ENCODE results near the gene SPO11.
A peak's percentile ranks its signal among the peaks of the same experiment; 100 is the strongest.

The SPO11 gene

DNA sequence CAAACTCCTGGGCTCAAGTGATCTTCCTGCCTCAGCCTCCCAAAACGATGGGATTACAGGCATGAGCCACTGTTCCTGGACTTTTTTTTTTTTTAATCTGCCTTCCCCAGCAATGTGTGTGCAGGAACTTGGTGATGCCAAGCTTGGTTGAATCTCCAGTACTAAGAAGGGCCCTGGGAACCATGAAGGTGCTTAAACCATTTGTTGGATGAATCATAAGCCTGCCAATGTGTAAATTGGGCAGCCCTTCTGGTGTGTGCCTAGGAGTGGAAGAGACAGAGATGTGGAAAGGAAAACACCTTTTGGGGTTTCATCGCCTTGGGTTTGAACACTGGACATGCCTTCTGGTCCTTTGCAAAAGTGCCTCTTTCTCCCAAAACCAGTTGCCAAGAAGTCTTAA, 7.1 kb upstream of the SPO11 start:
- no peaks in the 10 kb centered on the region for H3K27me3 ChIP-seq (ENCODE audit: control insufficient read depth in 1 of 2, insufficient read depth in 2 of 2, low read length in 2 of 2)
- H3K36me3 ChIP-seq (ENCODE audit: insufficient read depth, low read length), result no peaks in the 10 kb centered on the region
- peaks cover 5% of the 10 kb centered on the region for H3K4me1 ChIP-seq (ENCODE audit: insufficient read depth, low read length)
- peak overlapping the region in 1 of 2 donors; percentile 11 for H3K4me3 ChIP-seq (ENCODE audit: low read depth in 1 of 2, low read length in 2 of 2)
- no peak overlapping the region for H3K9ac ChIP-seq (ENCODE audit: low read length)
- H3K27ac ChIP-seq (ENCODE audit: low read depth, low read length), result no peak overlapping the region
- no peaks in the 10 kb centered on the region for H3K9me3 ChIP-seq (ENCODE audit: low read length)

DNA sequence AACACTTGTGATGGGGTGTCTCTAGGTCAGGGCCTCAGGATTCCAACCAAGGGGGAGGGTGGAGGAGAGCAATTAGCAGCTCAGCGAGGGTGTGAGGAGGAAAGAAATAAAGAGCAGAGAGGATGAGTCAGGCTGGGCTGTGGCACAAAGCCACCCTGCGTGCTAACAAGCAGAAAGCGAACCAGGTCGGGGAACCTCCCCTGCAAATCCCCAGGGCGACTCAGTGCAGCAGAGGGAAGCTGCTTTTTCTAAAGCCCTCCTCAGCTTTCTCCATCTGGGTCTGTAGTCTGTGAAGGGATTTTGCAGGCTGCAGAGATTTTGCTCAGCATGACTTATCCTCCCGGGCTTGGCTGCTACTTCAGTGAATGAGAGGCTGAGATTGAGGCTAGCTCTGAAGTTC, 6.6 kb upstream of the SPO11 start:
- no peak overlapping the region for H3K9ac ChIP-seq (ENCODE audit: low read length)
- H3K27me3 ChIP-seq (ENCODE audit: control insufficient read depth in 1 of 2, insufficient read depth in 2 of 2, low read length in 2 of 2), result no peaks in the 10 kb centered on the region
- H3K27ac ChIP-seq (ENCODE audit: low read depth, low read length), result no peak overlapping the region
- no peaks in the 10 kb centered on the region for H3K9me3 ChIP-seq (ENCODE audit: low read length)
- H3K4me1 ChIP-seq (ENCODE audit: insufficient read depth, low read length), result peaks cover 5% of the 10 kb centered on the region
- peak overlapping the region in 1 of 2 donors; percentile 4 for H3K4me3 ChIP-seq (ENCODE audit: low read depth in 1 of 2, low read length in 2 of 2)
- H3K36me3 ChIP-seq (ENCODE audit: insufficient read depth, low read length), result no peaks in the 10 kb centered on the region

- Histone ChIP-seq H3K9me3 (ENCODE audit: low read length) (no peaks in the 10 kb centered on the region), H3K27me3 (ENCODE audit: control insufficient read depth in 1 of 2, insufficient read depth in 2 of 2, low read length in 2 of 2) (no peaks in the 10 kb centered on the region), H3K9ac (ENCODE audit: low read length) (no peak overlapping the region), H3K4me3 (ENCODE audit: low read depth in 1 of 2, low read length in 2 of 2) (no peak overlapping the region), H3K4me1 (ENCODE audit: insufficient read depth, low read length) (peaks cover 5% of the 10 kb centered on the region), H3K36me3 (ENCODE audit: insufficient read depth, low read length) (no peaks in the 10 kb centered on the region), H3K27ac (ENCODE audit: low read depth, low read length) (no peak overlapping the region)
These were observed 3.8 kb upstream of the SPO11 start for GRCh38 chr20:57325632-57326356.

DNA sequence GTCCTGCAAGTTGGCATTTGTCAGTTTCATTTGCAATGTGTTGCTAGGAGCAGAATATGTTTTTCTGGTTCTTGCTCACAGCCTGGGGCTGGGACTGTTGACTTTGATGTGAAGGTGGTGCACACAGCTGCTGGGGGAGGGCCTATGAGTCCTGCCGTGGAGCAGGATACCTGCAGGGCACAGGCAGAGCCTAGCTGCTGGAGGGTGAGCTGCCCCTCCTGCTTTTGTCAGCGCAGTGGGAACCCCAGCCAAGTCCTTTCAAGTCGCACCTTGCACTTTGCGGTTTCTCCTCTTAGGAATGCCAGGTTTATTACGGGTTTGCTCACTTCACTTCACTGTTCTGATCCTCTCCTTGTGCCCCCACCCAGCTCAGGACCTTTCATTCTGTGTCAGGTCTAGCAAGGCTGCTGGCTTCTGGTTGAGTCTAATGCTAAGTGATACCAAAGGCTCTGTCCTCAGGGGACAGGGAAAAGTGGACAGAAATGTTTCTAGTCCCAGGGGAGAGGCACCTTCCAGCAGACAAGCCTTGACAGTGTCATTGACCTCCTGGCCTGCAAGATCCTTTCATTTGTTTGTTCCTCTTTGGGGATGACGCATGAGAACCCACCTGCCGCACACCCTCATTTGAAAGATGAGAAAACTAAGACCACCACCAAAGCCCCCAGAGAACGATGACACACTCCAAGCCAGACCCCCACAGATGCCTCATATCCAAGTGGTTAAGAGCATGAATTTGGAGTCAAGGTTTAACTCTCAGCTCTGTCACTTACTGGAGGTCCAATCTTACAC, 2.7 kb upstream of the SPO11 start:
- H3K27me3 ChIP-seq (ENCODE audit: control insufficient read depth in 1 of 2, insufficient read depth in 2 of 2, low read length in 2 of 2), result no peaks in the 10 kb centered on the region
- no peaks in the 10 kb centered on the region for H3K36me3 ChIP-seq (ENCODE audit: insufficient read depth, low read length)
- H3K9ac ChIP-seq (ENCODE audit: low read length), result no peak overlapping the region
- no peak overlapping the region for H3K4me3 ChIP-seq (ENCODE audit: low read depth in 1 of 2, low read length in 2 of 2)
- peaks cover 5% of the 10 kb centered on the region for H3K4me1 ChIP-seq (ENCODE audit: insufficient read depth, low read length)
- no peaks in the 10 kb centered on the region for H3K9me3 ChIP-seq (ENCODE audit: low read length)
- no peak overlapping the region for H3K27ac ChIP-seq (ENCODE audit: low read depth, low read length)

GRCh38 chr20:57327820-57328219, 1.8 kb upstream of the SPO11 start:
- H3K27me3 ChIP-seq (ENCODE audit: control insufficient read depth in 1 of 2, insufficient read depth in 2 of 2, low read length in 2 of 2), result peaks cover 0 to 4% of the 10 kb centered on the region in 2 donors
- H3K36me3 ChIP-seq (ENCODE audit: insufficient read depth, low read length), result no peaks in the 10 kb centered on the region
- H3K4me1 ChIP-seq (ENCODE audit: insufficient read depth, low read length), result peaks cover 5% of the 10 kb centered on the region
- H3K27ac ChIP-seq (ENCODE audit: low read depth, low read length), result no peak overlapping the region
- H3K4me3 ChIP-seq (ENCODE audit: low read depth in 1 of 2, low read length in 2 of 2), result no peak overlapping the region
- H3K9me3 ChIP-seq (ENCODE audit: low read length), result no peaks in the 10 kb centered on the region
- no peak overlapping the region for H3K9ac ChIP-seq (ENCODE audit: low read length)

- Histone ChIP-seq H3K27me3 (ENCODE audit: control insufficient read depth in 1 of 2, insufficient read depth in 2 of 2, low read length in 2 of 2) (peaks cover 0 to 4% of the 10 kb centered on the region in 2 donors), H3K9ac (ENCODE audit: low read length) (no peak overlapping the region), H3K4me1 (ENCODE audit: insufficient read depth, low read length) (no peaks in the 10 kb centered on the region), H3K27ac (ENCODE audit: low read depth, low read length) (no peak overlapping the region), H3K36me3 (ENCODE audit: insufficient read depth, low read length) (no peaks in the 10 kb centered on the region), H3K9me3 (ENCODE audit: low read length) (no peaks in the 10 kb centered on the region), H3K4me3 (ENCODE audit: low read depth in 1 of 2, low read length in 2 of 2) (no peak overlapping the region)
These were observed 1.4 kb downstream of the SPO11 start for GRCh38 chr20:57330998-57331397.

- no peaks in the 10 kb centered on the region for H3K4me1 ChIP-seq (ENCODE audit: insufficient read depth, low read length)
- H3K9me3 ChIP-seq (ENCODE audit: low read length), result no peaks in the 10 kb centered on the region
- no peak overlapping the region for H3K9ac ChIP-seq (ENCODE audit: low read length)
- H3K36me3 ChIP-seq (ENCODE audit: insufficient read depth, low read length), result no peaks in the 10 kb centered on the region
- H3K27ac ChIP-seq (ENCODE audit: low read depth, low read length), result no peak overlapping the region
- no peak overlapping the region for H3K4me3 ChIP-seq (ENCODE audit: low read depth in 1 of 2, low read length in 2 of 2)
- H3K27me3 ChIP-seq (ENCODE audit: control insufficient read depth in 1 of 2, insufficient read depth in 2 of 2, low read length in 2 of 2), result peaks cover 0 to 4% of the 10 kb centered on the region in 2 donors
These were observed 2.8 kb downstream of the SPO11 start for GRCh38 chr20:57332105-57333089.

DNA sequence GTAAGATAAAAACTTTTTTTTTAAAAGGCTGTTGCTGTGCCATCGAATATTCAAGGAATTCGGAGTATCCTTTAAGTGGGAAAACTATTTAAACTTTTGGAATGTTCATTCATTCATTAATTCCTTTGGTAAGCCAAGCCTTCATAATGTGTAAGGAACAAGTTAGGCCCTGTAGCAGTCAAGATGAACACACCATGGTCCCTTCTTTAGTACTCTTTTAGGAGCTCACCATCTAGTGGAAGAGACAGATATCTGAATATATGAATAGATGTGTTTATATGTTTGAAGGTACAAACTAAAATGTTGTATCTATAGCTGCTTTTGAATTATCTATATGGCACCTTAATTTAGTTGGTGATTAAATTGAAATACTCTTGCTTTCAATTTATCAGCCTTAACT, 5.8 kb downstream of the SPO11 start:
- no peaks in the 10 kb centered on the region for H3K9me3 ChIP-seq (ENCODE audit: low read length)
- H3K27me3 ChIP-seq (ENCODE audit: control insufficient read depth in 1 of 2, insufficient read depth in 2 of 2, low read length in 2 of 2), result peaks cover 0 to 4% of the 10 kb centered on the region in 2 donors
- no peak overlapping the region for H3K9ac ChIP-seq (ENCODE audit: low read length)
- H3K27ac ChIP-seq (ENCODE audit: low read depth, low read length), result no peak overlapping the region
- H3K36me3 ChIP-seq (ENCODE audit: insufficient read depth, low read length), result no peaks in the 10 kb centered on the region
- no peaks in the 10 kb centered on the region for H3K4me1 ChIP-seq (ENCODE audit: insufficient read depth, low read length)
- H3K4me3 ChIP-seq (ENCODE audit: low read depth in 1 of 2, low read length in 2 of 2), result no peak overlapping the region

GRCh38 chr20:57341663-57342062, 12.1 kb downstream of the SPO11 start:
- Histone ChIP-seq H3K4me1 (ENCODE audit: insufficient read depth, low read length) (no peaks in the 10 kb centered on the region), H3K9me3 (ENCODE audit: low read length) (no peaks in the 10 kb centered on the region), H3K27ac (ENCODE audit: low read depth, low read length) (no peak overlapping the region), H3K27me3 (ENCODE audit: control insufficient read depth in 1 of 2, insufficient read depth in 2 of 2, low read length in 2 of 2) (no peaks in the 10 kb centered on the region), H3K36me3 (ENCODE audit: insufficient read depth, low read length) (no peaks in the 10 kb centered on the region), H3K9ac (ENCODE audit: low read length) (no peak overlapping the region), H3K4me3 (ENCODE audit: low read depth in 1 of 2, low read length in 2 of 2) (no peak overlapping the region)

DNA sequence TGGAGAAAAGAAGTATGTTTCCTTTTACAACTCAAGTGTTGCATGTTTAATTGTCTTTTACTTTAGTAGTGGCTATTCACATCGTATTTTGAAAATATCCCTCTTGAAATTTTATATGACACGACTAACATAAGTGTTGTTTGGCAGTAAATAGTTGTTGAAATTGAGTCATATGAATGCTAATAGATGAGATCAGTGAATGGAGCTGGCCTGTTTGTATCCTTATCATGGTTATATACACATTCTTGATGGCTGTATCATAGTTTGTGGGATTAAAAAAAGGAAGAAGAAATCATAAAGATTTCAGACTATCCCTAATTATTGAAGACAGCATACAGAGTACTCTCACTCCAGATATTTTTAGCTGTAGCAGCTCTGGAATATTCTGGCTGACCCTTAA, 13.2 kb downstream of the SPO11 start:
- Histone ChIP-seq H3K4me3 (ENCODE audit: low read depth in 1 of 2, low read length in 2 of 2) (no peak overlapping the region), H3K4me1 (ENCODE audit: insufficient read depth, low read length) (no peaks in the 10 kb centered on the region), H3K9ac (ENCODE audit: low read length) (no peak overlapping the region), H3K27ac (ENCODE audit: low read depth, low read length) (no peak overlapping the region), H3K36me3 (ENCODE audit: insufficient read depth, low read length) (no peaks in the 10 kb centered on the region), H3K9me3 (ENCODE audit: low read length) (no peaks in the 10 kb centered on the region), H3K27me3 (ENCODE audit: control insufficient read depth in 1 of 2, insufficient read depth in 2 of 2, low read length in 2 of 2) (no peaks in the 10 kb centered on the region)

GRCh38 chr20:57346477-57346876, 16.9 kb downstream of the SPO11 start:
- Histone ChIP-seq H3K27ac (ENCODE audit: low read depth, low read length) (no peak overlapping the region), H3K9me3 (ENCODE audit: low read length) (no peaks in the 10 kb centered on the region), H3K27me3 (ENCODE audit: control insufficient read depth in 1 of 2, insufficient read depth in 2 of 2, low read length in 2 of 2) (no peaks in the 10 kb centered on the region), H3K4me3 (ENCODE audit: low read depth in 1 of 2, low read length in 2 of 2) (no peak overlapping the region), H3K9ac (ENCODE audit: low read length) (no peak overlapping the region), H3K36me3 (ENCODE audit: insufficient read depth, low read length) (no peaks in the 10 kb centered on the region), H3K4me1 (ENCODE audit: insufficient read depth, low read length) (no peaks in the 10 kb centered on the region)
